GM18505 (cell line): ENCODE measurements around the gene FGFBP2.
A peak's percentile ranks its signal among the peaks of the same experiment; 100 is the strongest.

Experiments
- ATAC-seq: cut with Tn5 transposase; IDR thresholded peaks from one replicate; pipeline ENCODE4 v1.9.1; 2021; ENCODE audit not compliant: unreplicated experiment
- POLR2A ChIP-seq: IDR thresholded peaks from 4 replicates; pipeline ENCODE4 v1.6.1; 2011; ENCODE audit warnings: borderline replicate concordance; ENCODE audit not compliant: insufficient read depth, insufficient read length; ENCODE audit errors: extremely low read depth

Gene FGFBP2

GRCh38 chr4:15956179-15956850, 6.7 kb downstream of the FGFBP2 start:
- ATAC-seq, result peak; percentile 92
- TF ChIP-seq POLR2A, result no peak

GRCh38 chr4:15955670-15956069, 7.3 kb downstream of the FGFBP2 start:
- ATAC-seq, result no peak
- TF ChIP-seq POLR2A, result no peak

GRCh38 chr4:15953625-15954024, 9.3 kb downstream of the FGFBP2 start:
- ATAC-seq, result no peak
- no peak for TF ChIP-seq POLR2A

GRCh38 chr4:15951781-15952180, 11.2 kb downstream of the FGFBP2 start:
- no peak for TF ChIP-seq POLR2A

GRCh38 chr4:15948826-15949225, 14.1 kb downstream of the FGFBP2 start:
- TF ChIP-seq POLR2A, result no peak
- ATAC-seq, result no peak

More at GRCh38 chr4:15951781-15952180, 11.2 kb downstream of the FGFBP2 start:
- ATAC-seq, result no peak

GRCh38 chr4:15947684-15948083, 15.3 kb downstream of the FGFBP2 start:
- ATAC-seq, result no peak
- no peak for TF ChIP-seq POLR2A

GRCh38 chr4:15945516-15945915, 17.5 kb downstream of the FGFBP2 start:
- TF ChIP-seq POLR2A, result no peak
- no peak for ATAC-seq

GRCh38 chr4:15944895-15945294, 18.1 kb downstream of the FGFBP2 start:
- no peak for TF ChIP-seq POLR2A
- ATAC-seq, result no peak

GRCh38 chr4:15942283-15942682, 20.7 kb downstream of the FGFBP2 start:
- no peak for TF ChIP-seq POLR2A
- ATAC-seq, result no peak

- no peak for ATAC-seq
- no peak for TF ChIP-seq POLR2A
Measured at GRCh38 chr4:15938640-15939039, 24.3 kb downstream of the FGFBP2 start, which contains the start of gene FGFBP1. TSS of gene FGFBP1 (minus strand) at chr4:15938740. CDS start at chr4:15936632, 2,108 bp downstream.

GRCh38 chr4:15938182-15938581, 24.8 kb downstream of the FGFBP2 start:
- TF ChIP-seq POLR2A, result no peak
- ATAC-seq, result no peak

GRCh38 chr4:15936495-15936894, 26.5 kb downstream of the FGFBP2 start:
- TF ChIP-seq POLR2A, result no peak
- no peak for ATAC-seq

GRCh38 chr4:15935504-15936402, 27.2 kb downstream of the FGFBP2 start:
- no peak for TF ChIP-seq POLR2A
- ATAC-seq, result no peak

- no peak for TF ChIP-seq POLR2A
- no peak for ATAC-seq
Measured at GRCh38 chr4:15934259-15934658, 28.7 kb downstream of the FGFBP2 start.
